Measurements from ENCODE around the gene TPGS1. TPM values are rescaled to one million over a fixed set of nuclear protein-coding genes. Genes with fewer than 3 reads are reported as not detected.

TPGS1 gene
- total and polyA plus RNA-seq, 2 of the 8 experiments (the other 6 are each of a cell fraction or from before 2014, with no cell fraction given) = 9.1 to 10.6 TPM

- WGBS, 2 experiments (ENCODE audit: extremely low coverage in 1 of 2, insufficient coverage in 1 of 2, insufficient read length in 1 of 2, insufficient replicate concordance in 2 of 2, low coverage in 1 of 2, low lambda C conversion rate in 2 of 2, missing lambda C conversion rate in 1 of 2) = 12% methylated on average over 27 of the region's 66 CpGs; no CpG with 5 or more reads in 1 of the 2 experiments
- Histone ChIP-seq H3K18ac (ENCODE audit: extremely low read depth, low read length) (no peak overlapping the region; the same call in 1 of the 2 replicates), H2BK5ac (ENCODE audit: low read depth, low read length) (no peak overlapping the region), H3K4me3 (ENCODE audit: extremely low read depth in 1 of 4, insufficient read depth in 2 of 4, low read depth in 3 of 4, low read length in 4 of 4) (peak overlapping the region; percentile 58 to 87 (median 66)), H4K8ac (ENCODE audit: extremely low read depth, insufficient read depth, low read length) (peak overlapping the region; percentile 22), H3K9ac (replicated peaks in 1 of 4; ENCODE audit: extremely low read depth in 1 of 4, low read depth in 3 of 4, low read length in 3 of 4) (peak overlapping the region in 1 of 4 experiments; percentile 24; a peak in 2 of 7 replicates), H3K23me2 (ENCODE audit: low read depth, low read length) (peaks cover 8% of the 10 kb centered on the region; the same call in 1 of the 2 replicates), H3K9me3 (ENCODE audit: insufficient read depth in 2 of 2, low read depth in 1 of 2, low read length in 1 of 2) (no peaks in the 10 kb centered on the region), H3K23ac (ENCODE audit: insufficient read length) (no peak overlapping the region), H3K4ac (replicated peaks; ENCODE audit: insufficient read length, low read depth, low read length) (no peak overlapping the region), H4K5ac (ENCODE audit: insufficient read length, low read depth, low read length) (no peak overlapping the region), H2BK12ac (ENCODE audit: low read depth, low read length) (no peak overlapping the region), H3K27me3 (replicated peaks in 1 of 4; ENCODE audit: control insufficient read depth in 3 of 4, extremely low read depth in 1 of 4, insufficient read depth in 3 of 4, low read length in 3 of 4) (peaks cover 7 to 32% (median 27%) of the 10 kb centered on the region in 4 experiments), H2AK5ac (ENCODE audit: low read depth, low read length) (no peak overlapping the region), H3K56ac (replicated peaks; ENCODE audit: insufficient read length, low read depth, low read length) (no peak overlapping the region), H3K4me2 (ENCODE audit: insufficient read depth in 1 of 2, low read depth in 2 of 2, low read length in 2 of 2) (peak overlapping the region; percentile 89 to 96), H4K20me1 (replicated peaks in 1 of 2; ENCODE audit: control insufficient read depth in 1 of 2, insufficient read depth in 2 of 2, low read length in 2 of 2) (peaks cover 0 to 2% of the 10 kb centered on the region in 2 experiments), H2AFZ (ENCODE audit: low read length) (no peak overlapping the region), H4K91ac (replicated peaks; ENCODE audit: insufficient read length, low read length) (no peak overlapping the region), H2BK20ac (ENCODE audit: low read length) (no peak overlapping the region), H3K27ac (ENCODE audit: low read depth, low read length) (no peak overlapping the region), H3K14ac (ENCODE audit: insufficient read length) (no peak overlapping the region), H2BK120ac (replicated peaks; ENCODE audit: low read depth, low read length) (no peak overlapping the region), H3K79me2 (ENCODE audit: control insufficient read depth in 1 of 2, insufficient read depth in 2 of 2, low read length in 2 of 2) (no peaks in the 10 kb centered on the region), H3K4me1 (replicated peaks in 1 of 4; ENCODE audit: control insufficient read depth in 3 of 4, insufficient read depth in 4 of 4, low read length in 3 of 4) (peaks cover 1 to 10% (median 2%) of the 10 kb centered on the region in 4 experiments; a peak in 3 of 7 replicates), H2BK15ac (ENCODE audit: low read length) (no peak overlapping the region), H3K36me3 (ENCODE audit: control insufficient read depth in 2 of 4, insufficient read depth in 4 of 4, low read length in 3 of 4) (no peaks in the 10 kb centered on the region), H3K79me1 (ENCODE audit: low read depth, low read length) (no peaks in the 10 kb centered on the region)
- CTCF ChIA-PET (ENCODE audit: partially characterized antibody) = no interaction called here
- POLR2A ChIA-PET (ENCODE audit: partially characterized antibody) = interaction anchor here (0.9 to 1.0 kb wide), 2 partner anchors 23 to 24 kb away, joined by 3 read pairs; no protein-coding TSS in a partner anchor
- FAIRE-seq (no peak), DNase-seq (ENCODE audit: low read depth in 1 of 2, low spot score in 2 of 2) (peak in 1 of 2 experiments; percentile 85)
- TF ChIP-seq KDM1A (IDR thresholded peaks at IDR 0.05; ENCODE audit: borderline replicate concordance, low read length) = no peak
- no peak for TF ChIP-seq POLR2A (IDR thresholded peaks at IDR 0.05; ENCODE audit: control extremely low read depth in 1 of 2, low read depth in 2 of 2, low read length in 2 of 2)
- TF ChIP-seq SRF (IDR thresholded peaks at IDR 0.05; ENCODE audit: low read depth, low read length) = no peak
- TF ChIP-seq NRF1 (IDR thresholded peaks at IDR 0.05; ENCODE audit: low read depth, low read length) = peak; percentile 59
- TF ChIP-seq USF2 (IDR thresholded peaks at IDR 0.05; ENCODE audit: low read length) = peak; percentile 36
- no peak for TF ChIP-seq EGR1 (IDR thresholded peaks at IDR 0.05; ENCODE audit: borderline replicate concordance, low read depth, low read length)
- TF ChIP-seq KDM4A (IDR thresholded peaks at IDR 0.05; ENCODE audit: low read depth, low read length, severe bottlenecking) = peak; percentile 32
- no peak for TF ChIP-seq TAF7 (optimal IDR thresholded peaks at IDR 0.05; ENCODE audit: borderline replicate concordance, low read depth, low read length)
- TF ChIP-seq SIRT6 (IDR thresholded peaks at IDR 0.05; ENCODE audit: low read length) = no peak
Observed at GRCh38 chr19:459724-460511, 47.4 kb upstream of the TPGS1 start.
